Measurements from ENCODE around the gene WNT2. TPM values are rescaled to one million over a fixed set of nuclear protein-coding genes. Genes with fewer than 3 reads are reported as not detected.

Gene WNT2
- total and polyA plus RNA-seq, 4 donors: 0.45 to 4.7 TPM; not detected in 2

- no peak overlapping the region for H3K4me3 ChIP-seq (ENCODE audit: low read length in 2 of 2)
- no peaks in the 10 kb centered on the region for H3K36me3 ChIP-seq (ENCODE audit: control insufficient read depth in 1 of 2, insufficient read depth in 2 of 2, low read length in 1 of 2)
- H3K27me3 ChIP-seq (ENCODE audit: control insufficient read depth in 1 of 2, insufficient read depth in 2 of 2, low read length in 1 of 2): no peaks in the 10 kb centered on the region
- DNase-seq: no peak
- H3K9me3 ChIP-seq (ENCODE audit: control insufficient read depth, low read length): no peaks in the 10 kb centered on the region
- H3K27ac ChIP-seq (ENCODE audit: low read depth in 1 of 2, low read length in 2 of 2): no peak overlapping the region
- H3K4me1 ChIP-seq (ENCODE audit: control insufficient read depth in 1 of 2, insufficient read depth in 2 of 2, low read length in 2 of 2): no peaks in the 10 kb centered on the region
- ATAC-seq (ENCODE audit: low FRiP score): no peak
- 74 to 81% methylated on average over 3 of the region's 3 CpGs for WGBS, 2 donors
- intact Hi-C loops (cut with DNase I): no loop called here
Measured at GRCh38 chr7:117243390-117243789, 79.5 kb downstream of the WNT2 start.

- Histone ChIP-seq H3K4me3 (ENCODE audit: low read length in 2 of 2) (no peak overlapping the region), H3K36me3 (ENCODE audit: control insufficient read depth in 1 of 2, insufficient read depth in 2 of 2, low read length in 1 of 2) (no peaks in the 10 kb centered on the region), H3K4me1 (ENCODE audit: control insufficient read depth in 1 of 2, insufficient read depth in 2 of 2, low read length in 2 of 2) (no peaks in the 10 kb centered on the region), H3K27me3 (ENCODE audit: control insufficient read depth in 1 of 2, insufficient read depth in 2 of 2, low read length in 1 of 2) (no peaks in the 10 kb centered on the region), H3K9me3 (ENCODE audit: control insufficient read depth, low read length) (no peaks in the 10 kb centered on the region), H3K27ac (ENCODE audit: low read depth in 1 of 2, low read length in 2 of 2) (no peak overlapping the region)
- no peak for DNase-seq
- intact Hi-C loops (cut with DNase I): no loop called here
- 75 to 78% methylated on average over 4 of the region's 4 CpGs for WGBS, 2 donors
- ATAC-seq (ENCODE audit: low FRiP score): no peak
Measured at GRCh38 chr7:117241088-117241487, 81.8 kb downstream of the WNT2 start.

- ATAC-seq (ENCODE audit: low FRiP score) (no peak), DNase-seq (no peak)
- H3K4me3 ChIP-seq (ENCODE audit: low read length in 2 of 2): no peak overlapping the region
- no peaks in the 10 kb centered on the region for H3K4me1 ChIP-seq (ENCODE audit: control insufficient read depth in 1 of 2, insufficient read depth in 2 of 2, low read length in 2 of 2)
- intact Hi-C loops (cut with DNase I): no loop called here
- H3K27ac ChIP-seq (ENCODE audit: low read depth in 1 of 2, low read length in 2 of 2): no peak overlapping the region
- H3K27me3 ChIP-seq (ENCODE audit: control insufficient read depth in 1 of 2, insufficient read depth in 2 of 2, low read length in 1 of 2): no peaks in the 10 kb centered on the region
- H3K36me3 ChIP-seq (ENCODE audit: control insufficient read depth in 1 of 2, insufficient read depth in 2 of 2, low read length in 1 of 2): no peaks in the 10 kb centered on the region
- no peaks in the 10 kb centered on the region for H3K9me3 ChIP-seq (ENCODE audit: control insufficient read depth, low read length)
- 86 to 89% methylated on average over 7 of the region's 7 CpGs for WGBS, 2 donors
Measured at GRCh38 chr7:117238937-117239336, 83.9 kb downstream of the WNT2 start.

GRCh38 chr7:117238472-117238871, 84.4 kb downstream of the WNT2 start:
- Histone ChIP-seq H3K4me3 (ENCODE audit: low read length in 2 of 2) (no peak overlapping the region), H3K36me3 (ENCODE audit: control insufficient read depth in 1 of 2, insufficient read depth in 2 of 2, low read length in 1 of 2) (no peaks in the 10 kb centered on the region), H3K4me1 (ENCODE audit: control insufficient read depth in 1 of 2, insufficient read depth in 2 of 2, low read length in 2 of 2) (no peaks in the 10 kb centered on the region), H3K9me3 (ENCODE audit: control insufficient read depth, low read length) (no peaks in the 10 kb centered on the region), H3K27me3 (ENCODE audit: control insufficient read depth in 1 of 2, insufficient read depth in 2 of 2, low read length in 1 of 2) (no peaks in the 10 kb centered on the region), H3K27ac (ENCODE audit: low read depth in 1 of 2, low read length in 2 of 2) (no peak overlapping the region)
- intact Hi-C loops (cut with DNase I): no loop called here
- no peak for DNase-seq
- WGBS, 2 donors: 84 to 93% methylated on average over 7 of the region's 7 CpGs
- no peak for ATAC-seq (ENCODE audit: low FRiP score)

- Histone ChIP-seq H3K36me3 (ENCODE audit: control insufficient read depth in 1 of 2, insufficient read depth in 2 of 2, low read length in 1 of 2) (no peaks in the 10 kb centered on the region), H3K27me3 (ENCODE audit: control insufficient read depth in 1 of 2, insufficient read depth in 2 of 2, low read length in 1 of 2) (no peaks in the 10 kb centered on the region), H3K9me3 (ENCODE audit: control insufficient read depth, low read length) (no peaks in the 10 kb centered on the region), H3K4me1 (ENCODE audit: control insufficient read depth in 1 of 2, insufficient read depth in 2 of 2, low read length in 2 of 2) (no peaks in the 10 kb centered on the region), H3K4me3 (ENCODE audit: low read length in 2 of 2) (no peak overlapping the region), H3K27ac (ENCODE audit: low read depth in 1 of 2, low read length in 2 of 2) (no peak overlapping the region)
- intact Hi-C loops (cut with DNase I): no loop called here
- WGBS, 2 donors: 67 to 71% methylated on average over 5 of the region's 5 CpGs
- ATAC-seq (ENCODE audit: low FRiP score): no peak
- DNase-seq: no peak
Measured at GRCh38 chr7:117237646-117238045, 85.2 kb downstream of the WNT2 start.

- H3K9me3 ChIP-seq (ENCODE audit: control insufficient read depth, low read length): no peaks in the 10 kb centered on the region
- H3K27ac ChIP-seq (ENCODE audit: low read depth in 1 of 2, low read length in 2 of 2): no peak overlapping the region
- H3K4me1 ChIP-seq (ENCODE audit: control insufficient read depth in 1 of 2, insufficient read depth in 2 of 2, low read length in 2 of 2): no peaks in the 10 kb centered on the region
- no peaks in the 10 kb centered on the region for H3K27me3 ChIP-seq (ENCODE audit: control insufficient read depth in 1 of 2, insufficient read depth in 2 of 2, low read length in 1 of 2)
- WGBS, 2 donors: 92 to 93% methylated on average over 3 of the region's 3 CpGs
- DNase-seq: no peak
- no peak overlapping the region for H3K4me3 ChIP-seq (ENCODE audit: low read length in 2 of 2)
- ATAC-seq (ENCODE audit: low FRiP score): no peak
- H3K36me3 ChIP-seq (ENCODE audit: control insufficient read depth in 1 of 2, insufficient read depth in 2 of 2, low read length in 1 of 2): no peaks in the 10 kb centered on the region
- intact Hi-C loops (cut with DNase I): no loop called here
Measured at GRCh38 chr7:117231047-117231359, 91.9 kb downstream of the WNT2 start.

- intact Hi-C loops (cut with DNase I): no loop called here
- ATAC-seq (ENCODE audit: low FRiP score) (no peak), DNase-seq (no peak)
- Histone ChIP-seq H3K4me1 (ENCODE audit: control insufficient read depth in 1 of 2, insufficient read depth in 2 of 2, low read length in 2 of 2) (no peaks in the 10 kb centered on the region), H3K27me3 (ENCODE audit: control insufficient read depth in 1 of 2, insufficient read depth in 2 of 2, low read length in 1 of 2) (no peaks in the 10 kb centered on the region), H3K27ac (ENCODE audit: low read depth in 1 of 2, low read length in 2 of 2) (no peak overlapping the region), H3K4me3 (ENCODE audit: low read length in 2 of 2) (no peak overlapping the region), H3K36me3 (ENCODE audit: control insufficient read depth in 1 of 2, insufficient read depth in 2 of 2, low read length in 1 of 2) (no peaks in the 10 kb centered on the region), H3K9me3 (ENCODE audit: control insufficient read depth, low read length) (no peaks in the 10 kb centered on the region)
- 82 to 84% methylated on average over 4 of the region's 4 CpGs for WGBS, 2 donors
Measured at GRCh38 chr7:117230276-117231046, 92.4 kb downstream of the WNT2 start.

- intact Hi-C loops (cut with DNase I): loop anchor here in 1 of 2 donors (5.0 kb wide), 1 partner anchor 52 kb away; no protein-coding TSS in a partner anchor
- H3K27me3 ChIP-seq (ENCODE audit: control insufficient read depth in 1 of 2, insufficient read depth in 2 of 2, low read length in 1 of 2): no peaks in the 10 kb centered on the region
- peaks cover 0 to 2% of the 10 kb centered on the region in 2 donors for H3K36me3 ChIP-seq (ENCODE audit: control insufficient read depth in 1 of 2, insufficient read depth in 2 of 2, low read length in 1 of 2)
- no peaks in the 10 kb centered on the region for H3K9me3 ChIP-seq (ENCODE audit: control insufficient read depth, low read length)
- no peak overlapping the region for H3K4me3 ChIP-seq (ENCODE audit: low read length in 2 of 2)
- 92 to 97% methylated on average over 3 of the region's 3 CpGs for WGBS, 2 donors
- H3K4me1 ChIP-seq (ENCODE audit: control insufficient read depth in 1 of 2, insufficient read depth in 2 of 2, low read length in 2 of 2): no peaks in the 10 kb centered on the region
- ATAC-seq (ENCODE audit: low FRiP score): no peak
- no peak overlapping the region for H3K27ac ChIP-seq (ENCODE audit: low read depth in 1 of 2, low read length in 2 of 2)
- DNase-seq: no peak
Measured at GRCh38 chr7:117229350-117229749, 93.5 kb downstream of the WNT2 start.

- H3K36me3 ChIP-seq (ENCODE audit: control insufficient read depth in 1 of 2, insufficient read depth in 2 of 2, low read length in 1 of 2): peaks cover 0 to 7% of the 10 kb centered on the region in 2 donors
- no peaks in the 10 kb centered on the region for H3K9me3 ChIP-seq (ENCODE audit: control insufficient read depth, low read length)
- intact Hi-C loops (cut with DNase I): loop anchor here in 1 of 2 donors (5.0 kb wide), 1 partner anchor 50 kb away; no protein-coding TSS in a partner anchor
- H3K4me1 ChIP-seq (ENCODE audit: control insufficient read depth in 1 of 2, insufficient read depth in 2 of 2, low read length in 2 of 2): no peaks in the 10 kb centered on the region
- no peak overlapping the region for H3K27ac ChIP-seq (ENCODE audit: low read depth in 1 of 2, low read length in 2 of 2)
- H3K4me3 ChIP-seq (ENCODE audit: low read length in 2 of 2): no peak overlapping the region
- no peak for DNase-seq
- 76 to 80% methylated on average over 4 of the region's 4 CpGs for WGBS, 2 donors
- no peak for ATAC-seq (ENCODE audit: low FRiP score)
- H3K27me3 ChIP-seq (ENCODE audit: control insufficient read depth in 1 of 2, insufficient read depth in 2 of 2, low read length in 1 of 2): no peaks in the 10 kb centered on the region
Measured at GRCh38 chr7:117227091-117227490, 95.8 kb downstream of the WNT2 start.
